HG03342 (cell line): ENCODE measurements around the gene MFAP2.
"Not testable (repeated sequence)": the region's sequence is repeated elsewhere in the genome, so short reads cannot be mapped to it uniquely, and the experiment has no call there.

Source experiments
- ATAC-seq: cut with Tn5 transposase; IDR thresholded peaks from one replicate; pipeline ENCODE4 v1.9.1; 2021; ENCODE audit warnings: mild to moderate bottlenecking, moderate library complexity; ENCODE audit not compliant: unreplicated experiment

MFAP2 gene

DNA sequence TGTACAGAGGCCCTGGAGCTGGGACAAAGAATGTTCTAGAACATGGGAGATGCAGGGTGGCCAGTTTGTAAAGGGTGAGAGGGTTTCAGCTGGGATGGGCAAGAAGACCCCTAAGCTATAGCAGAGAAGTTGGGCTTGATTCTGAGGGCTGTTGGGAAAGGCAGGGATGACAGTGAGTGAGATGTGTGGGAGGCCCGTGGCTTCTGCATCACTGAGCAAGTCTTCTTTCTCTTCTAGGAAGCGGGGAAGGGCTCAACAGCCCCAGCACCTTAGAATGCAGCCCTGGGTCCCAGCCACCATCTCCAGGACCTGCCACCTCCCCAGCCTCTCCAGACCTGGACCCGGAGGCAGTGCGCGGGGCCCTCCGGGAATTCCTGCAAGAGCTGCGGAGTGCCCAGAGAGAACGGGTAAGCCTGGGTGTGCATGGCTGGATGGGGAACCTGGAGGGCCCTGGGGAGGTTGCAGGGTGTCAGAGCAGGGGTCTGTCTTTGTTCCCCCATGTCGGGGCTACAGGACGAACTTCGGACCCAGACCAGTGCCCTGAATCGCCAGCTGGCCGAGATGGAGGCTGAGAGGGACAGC is 14.8 kb downstream of the MFAP2 start:
- ATAC-seq = no peak

DNA sequence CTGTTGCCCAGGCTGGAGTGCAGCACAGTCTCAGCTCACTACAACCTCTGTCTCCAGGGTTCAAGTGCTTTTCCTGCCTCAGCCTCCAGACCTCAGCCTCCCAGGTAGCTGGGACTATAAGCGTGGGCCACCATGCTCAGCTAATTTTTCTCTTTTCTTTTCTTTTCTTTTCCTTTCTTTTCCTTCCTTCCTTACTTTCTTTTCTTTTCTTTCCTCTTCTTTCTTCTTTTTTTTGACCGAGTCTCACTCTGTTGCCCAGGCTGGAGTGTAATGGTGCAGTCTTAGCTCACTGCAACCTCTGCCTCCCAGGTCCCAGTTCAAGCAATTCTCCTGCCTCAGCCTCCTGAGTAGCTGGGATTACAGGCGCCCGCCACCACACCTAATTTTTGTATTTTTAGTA is 16.3 kb downstream of the MFAP2 start:
- not testable (repeated sequence) for ATAC-seq

DNA sequence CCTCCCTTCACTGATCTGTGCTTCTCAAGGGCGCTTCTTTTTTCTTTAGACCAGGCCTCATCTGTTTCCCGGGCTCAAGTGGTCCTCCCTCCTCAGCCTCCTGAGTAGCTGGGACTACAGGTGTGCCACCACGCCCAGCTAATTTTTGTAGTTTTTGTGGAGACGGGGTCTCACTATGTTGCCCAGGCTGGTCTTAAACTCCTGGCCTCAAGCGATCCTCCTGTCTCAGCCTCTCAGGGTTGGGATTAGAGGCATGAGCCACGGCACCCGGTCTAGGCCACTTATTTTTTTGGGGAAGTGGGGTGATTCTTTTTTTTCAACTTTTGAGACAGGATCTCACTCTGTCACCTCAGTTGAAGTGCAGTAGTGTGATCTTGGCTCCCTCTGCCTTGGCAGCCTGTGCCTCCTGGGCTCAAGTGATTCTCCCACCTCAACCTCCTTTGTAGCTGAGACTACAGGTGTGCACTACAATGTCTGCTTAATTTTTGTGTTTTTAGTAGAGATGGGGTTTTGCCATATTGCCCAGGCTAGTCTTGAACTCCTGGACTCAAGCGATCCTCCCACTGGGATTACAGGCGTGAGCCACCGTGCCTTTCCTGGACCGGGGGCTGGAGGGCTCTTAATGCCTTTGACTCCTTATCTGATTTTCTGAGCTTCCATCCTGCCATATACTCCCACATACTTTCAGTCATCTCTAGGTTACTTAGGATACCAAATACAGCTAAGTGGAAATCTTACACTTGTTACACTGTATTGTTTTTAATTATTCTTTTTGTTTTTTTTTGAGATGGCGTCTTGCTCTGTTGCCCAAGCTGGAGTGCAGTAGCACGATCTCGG is 18.9 kb downstream of the MFAP2 start:
- ATAC-seq = no peak

DNA sequence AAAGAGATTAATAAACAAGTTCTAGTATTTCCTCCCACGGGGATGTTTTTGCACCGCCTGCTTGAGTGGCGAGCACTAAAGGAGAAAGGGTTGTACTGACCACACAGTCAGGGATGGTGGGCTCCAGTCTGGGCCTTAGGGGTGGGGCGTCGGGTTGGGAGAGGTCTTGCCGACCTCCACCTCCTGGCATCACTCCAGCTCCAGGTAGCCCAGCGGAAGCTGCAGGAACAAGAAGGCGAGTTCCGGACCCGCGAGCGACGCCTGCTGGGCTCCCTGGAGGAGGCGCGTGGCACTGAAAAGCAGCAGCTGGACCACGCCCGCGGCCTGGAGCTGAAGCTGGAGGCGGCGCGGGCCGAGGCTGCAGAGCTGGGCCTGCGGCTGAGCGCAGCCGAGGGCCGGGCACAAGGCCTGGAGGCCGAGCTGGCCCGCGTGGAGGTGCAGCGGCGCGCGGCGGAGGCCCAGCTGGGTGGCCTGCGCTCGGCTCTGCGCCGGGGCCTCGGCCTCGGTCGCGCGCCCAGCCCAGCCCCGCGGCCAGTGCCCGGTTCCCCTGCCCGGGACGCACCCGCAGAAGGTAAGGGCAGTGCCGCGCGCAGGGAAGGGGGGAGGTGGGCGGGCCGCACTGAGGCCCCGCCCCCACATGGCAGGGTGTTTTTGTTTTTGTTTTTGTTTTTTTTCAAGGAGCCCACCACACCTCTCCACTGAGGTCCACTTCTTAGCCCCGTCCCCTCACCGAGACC is 19.7 kb downstream of the MFAP2 start:
- ATAC-seq = peak; percentile 80

DNA sequence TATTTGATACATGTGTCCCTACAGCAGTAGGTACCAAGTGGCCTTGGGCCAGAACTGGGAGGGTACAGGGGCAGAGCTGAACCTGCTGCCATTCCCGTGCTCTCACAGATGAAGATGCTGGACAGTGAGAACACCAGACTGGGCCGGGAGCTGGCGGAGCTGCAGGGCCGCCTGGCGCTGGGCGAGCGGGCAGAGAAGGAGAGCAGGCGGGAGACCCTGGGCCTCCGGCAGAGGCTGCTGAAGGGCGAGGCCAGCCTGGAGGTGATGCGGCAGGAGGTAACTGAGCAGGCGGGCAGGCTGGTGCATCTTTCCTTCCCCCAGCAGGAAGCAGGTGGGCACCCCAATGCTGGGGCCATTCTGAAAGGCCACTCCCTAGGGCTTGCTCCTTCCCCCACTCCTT is 21.9 kb downstream of the MFAP2 start:
- no peak for ATAC-seq

DNA sequence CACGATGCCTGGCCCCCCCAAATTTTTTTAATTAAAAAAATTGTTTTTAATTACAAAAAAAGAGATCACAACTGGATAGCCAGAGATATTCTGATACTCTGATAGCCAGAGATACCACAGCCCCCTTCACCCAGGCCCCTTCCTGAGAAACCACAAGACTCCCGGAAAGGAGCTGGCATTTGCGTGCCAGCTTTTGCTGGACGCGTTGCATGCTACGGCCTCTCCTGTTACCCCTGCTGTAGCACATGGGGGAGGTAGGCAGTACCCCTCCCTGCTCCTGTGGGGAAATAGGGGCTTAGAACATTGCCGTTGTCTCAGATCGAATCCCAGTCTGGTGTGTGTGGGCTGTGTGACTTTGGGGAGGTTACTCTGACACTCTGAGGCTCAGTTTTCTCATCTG is 22.7 kb downstream of the MFAP2 start:
- no peak for ATAC-seq

DNA sequence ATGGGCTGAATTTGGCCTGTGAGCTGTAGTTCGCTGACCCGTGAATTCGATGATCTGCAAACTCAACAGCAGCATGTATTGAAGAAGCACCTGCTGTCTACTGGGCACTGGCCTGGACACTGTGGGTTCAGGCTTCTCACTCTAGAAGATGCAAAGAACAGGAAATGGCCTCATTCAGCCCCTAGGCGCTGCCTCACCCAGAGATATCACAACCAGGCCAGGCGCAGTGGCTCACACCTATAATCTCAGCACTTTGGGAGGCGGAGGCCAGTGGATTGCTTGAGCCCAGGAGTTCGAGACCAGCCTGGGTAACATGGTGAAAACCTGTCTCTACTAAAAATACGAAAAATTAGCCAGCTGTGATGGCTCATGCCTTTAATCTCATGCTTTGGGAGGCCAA is 23.6 kb downstream of the MFAP2 start:
- no peak for ATAC-seq

DNA sequence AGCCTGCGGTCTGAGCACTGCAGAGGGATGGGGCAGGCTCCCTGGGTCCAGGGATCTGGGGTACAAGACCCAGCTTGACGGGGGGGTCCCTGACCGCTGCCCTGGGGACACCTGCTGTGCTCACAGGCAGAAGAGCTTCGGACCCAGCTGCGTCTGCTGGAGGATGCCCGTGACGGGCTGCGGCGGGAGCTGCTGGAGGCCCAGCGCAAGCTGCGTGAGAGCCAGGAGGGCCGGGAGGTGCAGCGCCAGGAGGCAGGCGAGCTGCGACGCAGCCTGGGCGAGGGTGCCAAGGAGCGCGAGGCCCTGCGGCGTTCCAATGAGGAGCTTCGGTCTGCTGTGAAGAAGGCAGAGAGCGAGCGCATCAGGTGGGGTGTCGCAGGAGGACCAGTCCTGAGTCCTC is 25.2 kb downstream of the MFAP2 start:
- no peak for ATAC-seq

DNA sequence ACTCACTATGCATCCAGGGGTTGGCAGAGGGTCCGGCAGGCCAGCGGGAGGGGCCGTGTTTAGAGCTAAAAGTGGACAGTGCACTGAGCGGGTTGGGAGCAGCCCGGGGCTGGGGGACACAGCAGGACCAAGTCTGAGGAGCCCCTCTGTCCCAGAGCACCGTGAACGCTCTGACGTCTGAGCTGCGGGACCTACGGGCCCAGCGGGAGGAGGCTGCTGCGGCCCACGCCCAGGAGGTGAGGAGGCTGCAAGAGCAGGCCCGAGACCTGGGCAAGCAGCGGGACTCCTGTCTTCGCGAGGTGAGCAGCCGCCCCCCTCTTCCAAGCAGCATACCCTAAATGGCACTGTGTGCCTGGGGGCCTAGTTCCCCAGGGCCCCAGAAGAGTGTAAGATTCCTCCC is 25.8 kb downstream of the MFAP2 start:
- ATAC-seq = no peak

DNA sequence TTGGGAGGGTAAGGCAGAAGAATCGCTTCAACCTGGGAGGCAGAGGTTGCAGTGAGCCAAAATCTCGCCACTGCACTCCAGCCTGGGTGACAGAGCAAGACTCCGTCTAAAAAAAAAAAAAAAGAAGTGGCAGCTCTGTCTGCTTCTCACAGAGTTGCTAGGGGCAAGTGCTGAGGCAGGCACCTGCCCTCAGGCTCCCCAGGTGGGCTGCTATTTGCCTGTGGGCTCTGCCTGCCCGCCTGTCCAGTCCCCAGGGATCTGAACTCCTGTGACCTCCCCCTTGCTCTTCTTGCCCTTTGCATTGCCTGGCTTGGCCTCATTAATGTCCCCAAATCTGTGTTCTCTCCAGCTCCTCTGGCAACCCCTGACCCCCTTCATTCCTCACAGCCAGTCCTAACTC is 28.0 kb downstream of the MFAP2 start:
- not testable (repeated sequence) for ATAC-seq

DNA sequence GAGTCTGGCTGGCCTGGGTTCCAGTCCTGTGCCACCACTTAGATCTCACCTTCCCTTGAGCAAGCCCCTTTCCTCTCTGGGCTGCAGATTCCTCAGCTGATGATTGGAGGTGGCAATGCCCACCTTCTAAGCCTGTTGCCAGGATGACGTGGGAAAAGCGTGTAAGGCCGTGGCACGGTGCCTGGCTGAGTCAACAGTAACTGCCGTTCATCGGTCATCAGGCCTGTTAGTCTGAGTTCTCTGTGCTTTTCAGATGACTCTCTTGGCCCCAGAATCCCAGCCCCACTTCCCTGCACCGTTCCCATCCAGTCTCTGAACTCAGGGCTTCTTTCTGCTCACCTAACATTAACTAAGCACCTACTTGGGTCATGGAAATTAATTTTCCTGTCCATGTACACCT is 31.4 kb downstream of the MFAP2 start:
- not testable (repeated sequence) for ATAC-seq

DNA sequence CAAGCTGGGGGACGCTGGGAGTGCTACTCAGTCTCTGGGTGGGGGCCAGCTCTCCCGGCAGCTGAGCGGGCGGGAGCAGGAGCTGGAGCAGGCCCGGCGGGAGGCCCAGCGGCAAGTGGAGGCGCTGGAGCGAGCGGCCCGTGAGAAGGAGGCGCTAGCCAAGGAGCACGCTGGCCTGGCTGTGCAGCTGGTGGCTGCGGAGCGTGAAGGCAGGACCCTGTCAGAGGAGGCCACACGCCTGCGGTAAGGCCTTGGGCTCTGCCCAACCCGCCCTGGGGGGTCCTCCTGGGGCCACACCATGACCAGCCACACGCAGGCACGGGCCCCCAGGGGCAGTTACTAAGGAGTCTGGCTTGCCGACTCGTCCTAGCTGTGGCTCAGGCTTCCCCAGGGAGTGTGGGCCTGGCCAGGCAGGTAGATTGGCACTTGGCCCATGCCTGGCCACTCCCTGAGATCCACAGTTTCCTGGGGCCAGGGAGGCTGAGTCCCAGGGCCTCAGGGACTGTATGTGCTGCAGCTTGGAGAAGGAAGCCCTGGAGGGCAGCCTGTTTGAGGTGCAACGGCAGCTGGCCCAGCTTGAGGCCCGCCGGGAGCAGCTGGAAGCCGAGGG is 32.0 kb downstream of the MFAP2 start:
- ATAC-seq = not testable (repeated sequence)

DNA sequence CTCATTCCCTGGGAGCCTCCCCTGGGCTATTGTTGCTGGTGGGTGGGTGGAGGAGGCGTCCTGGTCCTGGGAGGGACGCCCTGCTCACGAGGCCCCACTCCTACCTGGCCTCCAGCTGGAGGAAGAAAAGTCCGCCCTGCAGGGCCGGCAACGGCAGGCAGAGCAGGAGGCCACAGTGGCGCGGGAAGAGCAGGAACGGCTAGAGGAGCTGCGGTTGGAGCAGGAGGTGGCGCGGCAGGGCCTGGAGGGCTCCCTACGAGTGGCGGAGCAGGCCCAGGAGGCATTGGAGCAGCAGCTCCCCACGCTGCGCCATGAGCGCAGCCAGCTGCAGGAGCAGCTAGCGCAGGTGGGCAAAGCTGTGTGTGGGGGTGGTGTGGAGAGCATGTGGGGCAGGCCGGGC is 33.8 kb downstream of the MFAP2 start:
- no peak for ATAC-seq

DNA sequence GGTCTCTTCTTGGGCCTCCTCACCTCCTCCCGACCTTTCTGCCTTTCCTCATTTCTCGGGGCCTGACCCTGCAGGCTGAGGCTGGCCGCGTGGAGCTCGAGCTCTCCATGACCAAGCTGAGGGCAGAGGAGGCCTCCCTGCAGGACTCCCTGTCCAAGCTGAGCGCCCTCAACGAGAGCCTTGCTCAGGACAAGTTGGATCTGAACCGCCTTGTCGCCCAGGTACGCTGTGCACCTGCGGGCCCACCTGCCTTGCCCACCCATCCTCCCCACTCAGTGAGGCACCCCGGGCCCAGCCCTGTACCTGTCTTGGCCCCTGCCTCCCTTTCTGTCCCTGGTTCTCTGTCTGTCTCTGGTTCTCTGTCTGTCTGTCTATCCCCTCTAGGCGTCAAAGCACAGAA is 34.2 kb downstream of the MFAP2 start:
- not testable (repeated sequence) for ATAC-seq

DNA sequence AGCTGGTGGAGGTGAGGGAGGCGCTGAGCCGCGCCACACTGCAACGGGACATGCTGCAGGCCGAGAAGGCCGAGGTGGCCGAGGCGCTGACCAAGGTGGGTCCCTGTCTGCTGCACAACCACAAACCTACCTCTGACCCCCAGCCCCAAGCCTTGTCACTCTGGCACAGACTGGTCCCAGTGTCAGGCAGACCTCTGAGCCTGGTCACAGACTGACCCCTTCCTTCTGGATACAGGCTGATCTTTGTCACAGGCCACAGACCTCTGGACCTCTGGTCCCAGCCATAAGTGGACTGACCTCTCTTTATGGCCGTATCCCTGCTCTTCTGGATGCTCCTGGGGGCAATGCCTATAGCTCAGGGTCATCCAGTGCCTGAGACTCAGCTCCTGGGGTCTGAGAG is 34.9 kb downstream of the MFAP2 start:
- not testable (repeated sequence) for ATAC-seq

DNA sequence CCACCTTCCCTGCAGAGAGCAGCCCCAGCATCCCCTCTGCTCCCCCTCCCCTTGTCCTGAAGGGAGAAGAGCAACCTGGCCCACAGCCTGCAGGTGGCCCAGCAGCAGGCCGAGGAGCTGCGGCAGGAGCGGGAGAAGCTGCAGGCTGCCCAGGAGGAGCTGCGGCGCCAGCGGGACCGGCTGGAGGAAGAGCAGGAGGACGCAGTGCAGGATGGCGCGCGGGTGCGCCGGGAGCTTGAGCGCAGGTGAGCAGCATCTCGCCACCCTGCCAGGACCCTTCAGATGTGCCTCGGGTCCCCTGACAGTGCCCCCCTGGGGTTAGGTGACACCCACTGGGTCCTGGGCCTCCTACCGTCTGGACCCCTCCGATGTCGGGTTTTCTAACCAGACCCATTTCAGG is 36.4 kb downstream of the MFAP2 start:
- no peak for ATAC-seq

DNA sequence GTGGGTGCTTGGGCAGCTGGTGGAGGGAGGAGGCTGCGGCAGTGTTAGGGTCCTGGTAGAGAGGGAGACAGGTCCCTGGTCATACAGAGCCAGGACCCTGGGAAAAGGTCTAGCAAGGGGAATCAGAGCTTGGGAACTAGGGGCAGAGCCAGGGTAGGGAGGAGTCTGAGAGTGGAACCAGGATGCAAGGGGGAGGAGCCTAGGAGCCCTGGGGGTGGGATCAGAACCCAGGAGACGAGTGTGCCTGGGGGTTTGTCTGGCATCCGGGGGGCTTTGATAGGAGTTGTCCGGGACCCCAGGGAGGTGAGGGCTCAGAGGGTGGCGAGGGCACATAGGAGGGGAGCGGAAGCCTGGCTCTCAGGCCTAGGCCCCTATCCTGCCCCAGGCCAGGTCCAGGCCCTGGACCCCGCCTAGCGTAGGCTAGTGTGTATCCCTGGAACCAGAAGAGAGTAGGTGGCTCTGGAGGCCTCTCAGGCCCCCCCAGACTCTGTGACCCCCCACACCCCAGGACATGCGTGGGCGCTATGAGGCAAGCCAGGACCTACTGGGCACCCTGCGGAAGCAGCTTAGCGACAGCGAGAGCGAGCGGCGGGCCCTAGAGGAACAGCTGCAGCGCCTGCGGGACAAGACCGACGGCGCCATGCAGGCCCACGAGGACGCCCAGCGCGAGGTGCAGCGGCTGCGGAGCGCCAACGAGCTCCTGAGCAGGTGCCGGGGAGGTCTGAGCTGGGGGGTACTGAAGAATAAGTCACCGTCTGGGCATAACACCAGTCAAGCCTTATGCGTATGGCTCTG is 40.8 kb downstream of the MFAP2 start:
- not testable (repeated sequence) for ATAC-seq

DNA sequence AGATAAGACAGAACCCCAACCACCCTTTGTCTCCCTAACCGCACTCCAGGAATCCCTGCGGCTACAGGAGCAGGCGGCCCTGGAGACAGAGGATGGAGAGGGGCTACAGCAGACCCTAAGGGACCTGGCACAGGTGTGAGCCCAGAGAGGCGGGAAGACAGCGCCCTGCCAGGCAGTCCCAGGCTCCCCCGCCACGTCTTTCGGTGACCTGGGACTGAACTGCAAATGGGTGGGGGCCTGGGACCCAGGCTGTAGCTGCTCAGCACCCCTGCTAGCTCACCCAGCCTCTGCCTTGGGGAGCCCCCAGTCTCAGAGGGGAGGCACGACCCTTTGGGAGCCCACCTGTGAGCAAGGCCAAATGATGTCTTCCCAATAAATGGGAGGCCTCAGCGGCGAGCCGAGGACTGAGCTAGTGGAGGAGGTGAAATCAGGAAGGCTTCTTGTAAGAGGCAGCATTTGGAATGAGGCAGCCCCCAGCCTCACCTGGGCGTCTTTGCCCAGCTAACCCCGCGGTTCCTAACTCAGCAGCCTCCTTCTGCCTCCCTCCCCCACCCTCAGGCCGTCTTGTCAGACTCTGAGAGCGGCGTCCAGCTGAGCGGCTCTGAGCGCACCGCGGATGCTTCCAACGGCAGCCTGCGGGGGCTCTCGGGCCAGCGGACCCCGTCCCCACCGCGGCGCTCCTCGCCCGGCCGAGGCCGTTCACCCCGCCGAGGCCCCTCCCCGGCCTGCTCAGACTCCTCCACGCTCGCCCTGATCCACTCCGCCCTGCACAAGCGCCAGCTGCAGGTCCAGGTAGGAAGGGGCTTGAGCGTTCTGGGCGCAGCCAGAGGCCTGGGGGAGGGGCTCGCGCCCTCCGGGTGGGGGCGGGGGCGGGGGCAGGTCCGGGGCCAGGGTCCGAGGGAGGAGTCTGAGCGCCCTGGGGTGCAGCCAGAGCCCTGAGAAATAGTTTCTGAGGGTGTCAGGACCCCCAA is 41.8 kb downstream of the MFAP2 start:
- no peak for ATAC-seq

DNA sequence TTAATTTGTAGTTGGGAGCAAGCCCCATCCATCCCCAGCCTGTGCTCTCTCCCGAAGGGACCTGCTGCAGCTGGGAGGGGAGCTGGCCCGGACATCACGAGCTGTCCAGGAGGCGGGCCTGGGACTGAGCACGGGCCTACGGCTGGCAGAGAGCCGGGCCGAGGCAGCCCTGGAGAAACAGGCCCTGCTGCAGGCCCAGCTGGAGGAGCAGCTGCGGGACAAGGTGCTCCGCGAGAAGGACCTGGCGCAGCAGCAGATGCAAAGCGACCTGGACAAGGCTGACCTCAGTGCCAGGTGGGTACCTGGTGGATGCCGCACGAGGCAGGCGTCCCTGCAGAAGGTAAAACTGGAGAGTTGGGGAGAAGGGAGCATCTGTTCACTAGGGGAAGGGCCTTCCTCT is 43.8 kb downstream of the MFAP2 start:
- ATAC-seq = not testable (repeated sequence)

DNA sequence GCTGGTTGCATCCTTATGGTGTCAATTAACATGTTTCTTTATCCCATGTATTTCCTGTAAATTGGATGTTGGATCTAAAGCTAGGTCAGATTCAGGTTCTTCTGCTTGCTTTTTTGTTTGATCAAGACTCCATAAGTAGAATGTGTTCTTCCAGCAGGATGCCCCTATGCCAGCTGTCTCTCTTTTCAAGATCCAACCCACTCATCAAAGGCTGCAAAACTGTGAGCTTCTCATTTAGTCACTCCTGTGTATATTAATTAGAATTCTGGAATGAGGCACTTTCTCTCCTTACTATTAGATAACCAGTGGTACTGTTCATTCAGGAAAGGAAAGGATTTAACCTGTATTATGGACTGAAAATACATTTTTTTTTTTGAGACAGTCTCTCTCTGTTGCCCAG is 46.5 kb downstream of the MFAP2 start:
- not testable (repeated sequence) for ATAC-seq
